HCEC 1CT (cell line): ENCODE measurements around the gene COL18A1.
"Not testable (repeated sequence)": the region's sequence is repeated elsewhere in the genome, so short reads cannot be mapped to it uniquely, and the experiment has no call there.

ENCODE experiments used
- DNase-seq: peaks from one replicate; pipeline ENCODE4 v3.0.0-alpha.2; 2017

COL18A1 gene

GRCh38 chr21:45551783-45552695, 147.1 kb downstream of the COL18A1 start:
- no peak for DNase-seq

- DNase-seq, result no peak
Measured at GRCh38 chr21:45552696-45553391, 147.9 kb downstream of the COL18A1 start.

GRCh38 chr21:45554477-45555175, 149.7 kb downstream of the COL18A1 start:
- DNase-seq, result peak; percentile 73

GRCh38 chr21:45555251-45555556, 150.2 kb downstream of the COL18A1 start:
- no peak for DNase-seq

- peak; percentile 83 for DNase-seq
Measured at GRCh38 chr21:45555557-45556301, 150.8 kb downstream of the COL18A1 start.

- no peak for DNase-seq
Measured at GRCh38 chr21:45556302-45556644, 151.3 kb downstream of the COL18A1 start.

GRCh38 chr21:45556645-45557615, 152.0 kb downstream of the COL18A1 start:
- DNase-seq, result no peak

- DNase-seq, result no peak
Measured at GRCh38 chr21:45557616-45558043, 152.7 kb downstream of the COL18A1 start.

- DNase-seq, result no peak
Measured at GRCh38 chr21:45558044-45558721, 153.2 kb downstream of the COL18A1 start.

GRCh38 chr21:45559216-45560105, 154.5 kb downstream of the COL18A1 start:
- DNase-seq, result no peak

GRCh38 chr21:45560106-45561021, 155.4 kb downstream of the COL18A1 start:
- DNase-seq, result no peak

GRCh38 chr21:45561241-45561640, 156.3 kb downstream of the COL18A1 start:
- not testable (repeated sequence) for DNase-seq

GRCh38 chr21:45562402-45562801, 157.4 kb downstream of the COL18A1 start:
- peak; percentile 9 for DNase-seq

- no peak for DNase-seq
Measured at GRCh38 chr21:45562965-45563364, 158.0 kb downstream of the COL18A1 start.
